ENCODE results near the gene DYNLT4. TPM values are rescaled to one million over a fixed set of nuclear protein-coding genes. Genes with fewer than 3 reads are reported as not detected.

Gene DYNLT4
- total and polyA plus RNA-seq, 12 donors: 0.94 to 10.3 (median 2.8) TPM; not detected in 2

DNA sequence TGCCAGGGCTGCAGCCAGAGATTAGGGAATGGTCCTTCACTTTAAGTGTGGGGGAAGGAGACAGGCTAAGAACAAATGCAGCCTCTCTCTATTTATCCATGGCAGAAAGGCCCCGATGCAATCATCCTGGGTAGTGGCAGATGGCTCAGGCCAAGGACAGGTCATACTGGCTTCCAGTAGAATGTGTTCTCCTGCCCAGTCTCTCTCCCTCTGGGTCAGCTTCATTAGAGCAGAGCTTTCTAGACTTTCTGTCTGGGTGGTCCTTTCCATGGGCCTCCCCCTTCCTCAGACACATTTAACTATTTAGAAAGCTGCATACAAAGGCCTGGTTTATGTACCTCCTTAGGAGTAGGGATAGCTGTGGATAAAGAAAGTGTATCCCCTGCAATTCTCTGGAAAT is 40.7 kb upstream of the DYNLT4 start:
- WGBS, 4 donors: 0 to 45% (median 12%) methylated on average over 1 of the region's 1 CpG
- intact Hi-C loops (cut with DNase I): loop anchor here in 1 of 2 donors (5.0 kb wide), 1 partner anchor 139 kb away; the partner anchor contains the start of gene EIF2B3

DNA sequence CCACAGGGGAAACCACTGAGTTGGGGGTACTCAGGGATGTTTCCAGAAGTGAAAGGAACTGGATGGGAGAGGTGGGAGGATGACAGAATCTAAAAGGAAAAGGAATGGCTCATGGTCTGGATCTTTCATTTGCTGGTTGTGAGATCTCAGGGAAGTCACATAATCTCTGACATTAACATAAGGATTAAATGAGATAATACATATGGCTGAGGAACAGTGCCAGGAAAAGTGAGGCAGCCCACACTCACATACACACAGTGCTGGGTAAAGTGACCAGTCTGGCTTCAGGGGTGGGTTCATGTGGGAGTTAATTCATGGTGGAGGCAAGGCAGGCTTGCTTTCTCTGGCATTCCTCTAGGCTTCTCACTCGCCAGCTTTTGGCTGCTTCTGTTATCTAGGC is 39.8 kb upstream of the DYNLT4 start:
- DNase-seq: no peak
- intact Hi-C loops (cut with DNase I): loop anchor here in 1 of 2 donors (5.0 kb wide), 1 partner anchor 140 kb away; the partner anchor contains the start of gene EIF2B3
- H3K36me3 ChIP-seq (replicated peaks in 1 of 2): no peaks in the 10 kb centered on the region
- H3K27ac ChIP-seq: no peak overlapping the region
- H3K9me3 ChIP-seq (replicated peaks in 1 of 3): no peaks in the 10 kb centered on the region
- WGBS, 4 donors: 57 to 70% (median 64%) methylated on average over 1 of the region's 1 CpG
- H3K27me3 ChIP-seq: no peaks in the 10 kb centered on the region
- TF ChIP-seq, protein P1, sequence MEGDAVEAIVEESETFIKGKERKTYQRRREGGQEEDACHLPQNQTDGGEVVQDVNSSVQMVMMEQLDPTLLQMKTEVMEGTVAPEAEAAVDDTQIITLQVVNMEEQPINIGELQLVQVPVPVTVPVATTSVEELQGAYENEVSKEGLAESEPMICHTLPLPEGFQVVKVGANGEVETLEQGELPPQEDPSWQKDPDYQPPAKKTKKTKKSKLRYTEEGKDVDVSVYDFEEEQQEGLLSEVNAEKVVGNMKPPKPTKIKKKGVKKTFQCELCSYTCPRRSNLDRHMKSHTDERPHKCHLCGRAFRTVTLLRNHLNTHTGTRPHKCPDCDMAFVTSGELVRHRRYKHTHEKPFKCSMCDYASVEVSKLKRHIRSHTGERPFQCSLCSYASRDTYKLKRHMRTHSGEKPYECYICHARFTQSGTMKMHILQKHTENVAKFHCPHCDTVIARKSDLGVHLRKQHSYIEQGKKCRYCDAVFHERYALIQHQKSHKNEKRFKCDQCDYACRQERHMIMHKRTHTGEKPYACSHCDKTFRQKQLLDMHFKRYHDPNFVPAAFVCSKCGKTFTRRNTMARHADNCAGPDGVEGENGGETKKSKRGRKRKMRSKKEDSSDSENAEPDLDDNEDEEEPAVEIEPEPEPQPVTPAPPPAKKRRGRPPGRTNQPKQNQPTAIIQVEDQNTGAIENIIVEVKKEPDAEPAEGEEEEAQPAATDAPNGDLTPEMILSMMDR (IDR thresholded peaks at IDR 0.05): no peak
- no peak for TF ChIP-seq POLR2A (IDR thresholded peaks at IDR 0.05)
- peaks cover 5 to 36% of the 10 kb centered on the region in 2 donors for H3K4me1 ChIP-seq (replicated peaks in 1 of 2)
- no peak overlapping the region for H3K4me3 ChIP-seq

More for the DNA sequence above, 40.7 kb upstream of the DYNLT4 start:
- Histone ChIP-seq H3K4me3 (no peak overlapping the region), H3K27ac (peak overlapping the region in 1 of 5 donors; percentile 44), H3K36me3 (replicated peaks in 1 of 2) (no peaks in the 10 kb centered on the region), H3K27me3 (no peaks in the 10 kb centered on the region), H3K9me3 (replicated peaks in 1 of 3) (no peaks in the 10 kb centered on the region), H3K4me1 (replicated peaks in 1 of 2) (peaks cover under 1 to 29% of the 10 kb centered on the region in 2 donors)
- TF ChIP-seq, protein P1 (IDR thresholded peaks at IDR 0.05): no peak
- TF ChIP-seq POLR2A (IDR thresholded peaks at IDR 0.05): no peak
- DNase-seq: peak in 3 of 7 donors; percentile 60 to 63 (median 62)

DNA sequence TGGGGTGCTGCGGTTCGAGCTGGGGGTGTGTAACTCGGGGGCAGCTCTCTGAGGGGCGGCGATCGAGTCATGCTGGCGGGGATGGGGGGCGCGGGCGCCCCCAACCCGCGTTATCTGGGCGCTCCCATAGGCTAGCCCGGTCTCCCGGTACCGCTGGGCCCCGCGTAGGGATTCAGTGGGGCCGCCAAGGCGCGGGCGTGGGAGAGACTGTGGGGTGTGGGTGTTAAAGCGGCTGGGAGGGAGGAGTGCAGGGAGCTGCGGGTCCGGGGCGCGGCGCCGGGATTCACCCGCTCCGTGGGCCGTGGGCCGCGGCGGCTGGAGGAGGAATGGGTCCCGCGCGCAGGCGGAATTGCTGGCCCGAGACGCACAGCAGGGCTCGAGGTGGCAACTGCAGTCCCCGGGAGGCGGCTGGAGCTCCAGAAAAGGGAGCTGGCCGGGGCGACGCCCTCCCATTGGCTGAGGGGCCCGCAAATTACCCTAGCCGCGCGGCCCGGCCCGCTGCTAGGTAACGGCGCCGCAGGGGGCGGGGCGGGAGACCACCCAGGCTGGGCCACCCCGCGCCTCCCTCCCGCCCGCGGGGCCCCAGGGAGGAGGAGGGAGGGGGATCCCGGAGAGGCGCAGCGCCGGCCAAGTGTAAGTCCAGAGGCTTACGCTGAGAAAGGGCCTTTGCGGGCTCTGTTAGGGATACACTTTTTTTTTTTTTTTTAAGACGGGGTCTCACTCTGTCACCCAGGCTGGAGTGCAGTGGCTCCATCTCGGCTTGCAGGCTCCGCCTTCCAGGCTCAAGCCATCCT is 35.9 kb upstream of the DYNLT4 start, which contains the start of gene PTCH2:
Gene PTCH2 (minus strand): TSS at position 392 of the 794 bp plus-strand sequence. CDS start 321 bp downstream, at position 71.
- no peaks in the 10 kb centered on the region for H3K9me3 ChIP-seq (replicated peaks in 1 of 3)
- no peaks in the 10 kb centered on the region for H3K27me3 ChIP-seq
- peaks cover 5 to 19% of the 10 kb centered on the region in 2 donors for H3K4me1 ChIP-seq (replicated peaks in 1 of 2)
- peak in 1 of 2 donors; percentile 54 for TF ChIP-seq POLR2A (IDR thresholded peaks at IDR 0.05)
- TF ChIP-seq, protein P1 (IDR thresholded peaks at IDR 0.05): no peak
- intact Hi-C loops (cut with DNase I): loop anchor here in 1 of 2 donors (5.0 kb wide), 1 partner anchor 159 kb away; no protein-coding TSS in a partner anchor
- no peaks in the 10 kb centered on the region for H3K36me3 ChIP-seq (replicated peaks in 1 of 2)
- H3K27ac ChIP-seq: peak within 1 kb of the TSS in 2 of 5 donors; percentile 28 to 45
- WGBS, 4 donors: 2 to 8% (median 2%) methylated on average over 4 to 72 of the region's 72 CpGs
- H3K4me3 ChIP-seq: peak within 1 kb of the TSS in 2 of 4 donors; percentile 50 to 71
- peak; percentile 67 to 81 (median 76) for DNase-seq

DNA sequence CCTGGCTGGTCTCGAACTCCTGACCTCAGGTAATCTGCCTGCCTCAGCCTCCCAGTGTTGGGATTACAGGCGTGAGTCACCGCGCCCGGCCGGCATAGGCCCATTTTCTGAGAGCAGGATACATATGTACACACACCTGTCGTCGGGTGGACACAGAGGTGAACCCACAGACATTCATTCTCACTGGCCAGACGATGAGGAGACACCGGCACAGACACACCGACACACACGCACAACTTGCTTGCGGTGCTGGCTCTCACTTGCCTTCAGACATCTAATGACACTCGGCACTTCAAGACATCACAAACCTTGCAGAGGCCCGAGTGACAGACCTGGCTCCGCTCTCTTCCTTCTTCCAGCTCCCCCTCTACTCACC is 35.3 kb upstream of the DYNLT4 start:
- DNase-seq: no peak
- peak overlapping the region in 2 of 5 donors; percentile 28 to 45 for H3K27ac ChIP-seq
- no peaks in the 10 kb centered on the region for H3K27me3 ChIP-seq
- intact Hi-C loops (cut with DNase I): loop anchor here in 1 of 2 donors (5.0 kb wide), 1 partner anchor 160 kb away; no protein-coding TSS in a partner anchor
- TF ChIP-seq POLR2A (IDR thresholded peaks at IDR 0.05): no peak
- TF ChIP-seq, protein P1 (IDR thresholded peaks at IDR 0.05): no peak
- H3K4me3 ChIP-seq: peak overlapping the region in 2 of 4 donors; percentile 50 to 71
- no peaks in the 10 kb centered on the region for H3K9me3 ChIP-seq (replicated peaks in 1 of 3)
- H3K4me1 ChIP-seq (replicated peaks in 1 of 2): peaks cover 5 to 13% of the 10 kb centered on the region in 2 donors
- WGBS, 4 donors: 50 to 69% (median 53%) methylated on average over 10 to 16 of the region's 16 CpGs
- H3K36me3 ChIP-seq (replicated peaks in 1 of 2): no peaks in the 10 kb centered on the region

Data from adrenal gland (tissue), 12 donors.